ENCODE data around the gene GTF3A.

GTF3A gene

DNA sequence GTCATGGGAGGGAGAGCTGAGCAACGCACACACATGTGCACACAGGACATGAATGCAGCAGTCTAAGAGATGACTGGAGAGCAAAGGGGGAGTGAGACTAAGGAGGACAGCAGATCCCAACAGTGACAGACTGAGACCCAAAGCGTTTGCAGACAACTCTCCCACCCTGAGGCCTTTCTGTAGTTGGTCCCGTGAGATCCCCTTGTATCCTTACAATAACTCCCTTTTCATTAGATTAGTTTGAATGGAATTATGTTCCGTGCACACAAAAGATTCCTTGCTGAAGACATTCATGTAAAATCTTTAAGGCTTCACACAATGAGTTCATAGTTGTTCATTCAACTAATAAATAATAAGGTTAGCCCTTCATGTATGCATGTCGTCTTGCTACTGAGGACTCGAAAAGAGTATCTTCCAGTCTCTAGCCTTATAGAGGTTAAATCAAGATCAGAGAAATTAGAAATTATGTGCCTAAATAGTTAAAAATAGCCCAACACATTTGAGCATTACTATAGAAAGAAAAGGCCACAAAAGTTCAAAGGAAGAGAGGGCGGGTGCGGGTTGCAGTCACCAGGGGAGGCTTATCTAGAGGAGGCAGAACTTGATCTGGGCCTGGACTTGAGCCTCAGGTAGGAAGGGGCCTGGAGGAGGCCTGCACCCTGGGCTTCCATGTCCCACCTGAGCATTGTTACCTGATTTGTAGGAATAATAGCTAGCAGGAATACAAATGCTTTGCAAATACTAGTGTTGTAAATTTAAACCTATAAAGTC is 3.1 kb upstream of the GTF3A start:
- TF ChIP-seq GATA3 (IDR thresholded peaks at IDR 0.05; ENCODE audit: low read depth, low read length) (no peak), GATA2 (IDR thresholded peaks at IDR 0.05; ENCODE audit: low read depth, low read length) (no peak)

GRCh38 chr13:27423333-27423732 is 1.1 kb upstream of the GTF3A start:
- TF ChIP-seq GATA3 (IDR thresholded peaks at IDR 0.05; ENCODE audit: low read depth, low read length) (no peak), GATA2 (IDR thresholded peaks at IDR 0.05; ENCODE audit: low read depth, low read length) (no peak)

GRCh38 chr13:27425158-27425917 is 919 bp downstream of the GTF3A start:
- no peak for TF ChIP-seq GATA3 (IDR thresholded peaks at IDR 0.05; ENCODE audit: low read depth, low read length)
- TF ChIP-seq GATA2 (IDR thresholded peaks at IDR 0.05; ENCODE audit: low read depth, low read length) = no peak

GRCh38 chr13:27425918-27426630 is 1.7 kb downstream of the GTF3A start:
- TF ChIP-seq GATA3 (IDR thresholded peaks at IDR 0.05; ENCODE audit: low read depth, low read length) (no peak), GATA2 (IDR thresholded peaks at IDR 0.05; ENCODE audit: low read depth, low read length) (no peak)

DNA sequence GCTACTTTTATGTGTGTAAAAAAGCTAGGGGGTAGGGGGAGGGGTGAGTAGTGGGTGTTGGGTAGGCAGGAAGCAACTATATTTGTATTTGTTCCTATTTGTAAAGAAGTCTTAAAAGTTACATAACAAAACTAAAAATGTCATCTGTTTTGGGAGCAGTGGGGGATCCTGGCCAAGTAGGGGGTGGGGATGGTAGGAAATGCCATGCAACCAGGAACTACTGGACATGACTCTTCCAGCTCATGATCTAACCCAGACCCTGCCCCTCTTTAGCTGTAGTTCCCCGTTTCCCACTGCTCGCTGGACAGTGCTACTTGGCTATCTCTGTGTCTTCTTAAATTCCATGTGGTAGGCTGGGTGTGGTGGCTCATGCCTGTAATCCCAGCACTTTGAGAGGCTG is 3.2 kb downstream of the GTF3A start:
- TF ChIP-seq GATA3 (IDR thresholded peaks at IDR 0.05; ENCODE audit: low read depth, low read length) = no peak
- no peak for TF ChIP-seq GATA2 (IDR thresholded peaks at IDR 0.05; ENCODE audit: low read depth, low read length)

- TF ChIP-seq GATA3 (IDR thresholded peaks at IDR 0.05; ENCODE audit: low read depth, low read length) = no peak
- TF ChIP-seq GATA2 (IDR thresholded peaks at IDR 0.05; ENCODE audit: low read depth, low read length) = no peak
These were observed 3.7 kb downstream of the GTF3A start for GRCh38 chr13:27428160-27428559.

GRCh38 chr13:27432180-27432579 is 7.8 kb downstream of the GTF3A start:
- TF ChIP-seq GATA3 (IDR thresholded peaks at IDR 0.05; ENCODE audit: low read depth, low read length) (no peak), GATA2 (IDR thresholded peaks at IDR 0.05; ENCODE audit: low read depth, low read length) (no peak)

- TF ChIP-seq GATA2 (IDR thresholded peaks at IDR 0.05; ENCODE audit: low read depth, low read length) = no peak
- no peak for TF ChIP-seq GATA3 (IDR thresholded peaks at IDR 0.05; ENCODE audit: low read depth, low read length)
These were observed 8.3 kb downstream of the GTF3A start for GRCh38 chr13:27432611-27433210.

- TF ChIP-seq GATA2 (IDR thresholded peaks at IDR 0.05; ENCODE audit: low read depth, low read length) = no peak
- TF ChIP-seq GATA3 (IDR thresholded peaks at IDR 0.05; ENCODE audit: low read depth, low read length) = no peak
These were observed 12.7 kb downstream of the GTF3A start for GRCh38 chr13:27437126-27437525.

DNA sequence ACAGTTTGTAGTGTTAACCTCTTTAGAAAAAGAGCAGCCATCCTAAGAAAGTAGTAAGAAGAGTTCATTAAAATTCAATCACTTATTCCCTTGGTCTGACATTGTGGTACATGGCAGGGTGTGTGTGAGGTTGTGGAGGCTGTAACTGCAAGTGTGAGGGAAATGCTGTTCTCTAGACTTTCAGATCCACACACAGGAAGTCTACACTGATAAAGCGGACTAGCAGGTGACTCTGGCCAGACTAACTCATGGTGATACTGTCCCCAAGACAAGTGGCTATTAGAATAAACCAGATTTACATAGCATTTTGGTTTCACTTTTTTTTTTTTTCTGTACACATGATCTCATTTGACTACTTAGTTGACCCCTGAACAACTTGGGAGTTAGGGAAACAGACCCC is 16.0 kb downstream of the GTF3A start:
- TF ChIP-seq GATA3 (IDR thresholded peaks at IDR 0.05; ENCODE audit: low read depth, low read length) (no peak), GATA2 (IDR thresholded peaks at IDR 0.05; ENCODE audit: low read depth, low read length) (no peak)

DNA sequence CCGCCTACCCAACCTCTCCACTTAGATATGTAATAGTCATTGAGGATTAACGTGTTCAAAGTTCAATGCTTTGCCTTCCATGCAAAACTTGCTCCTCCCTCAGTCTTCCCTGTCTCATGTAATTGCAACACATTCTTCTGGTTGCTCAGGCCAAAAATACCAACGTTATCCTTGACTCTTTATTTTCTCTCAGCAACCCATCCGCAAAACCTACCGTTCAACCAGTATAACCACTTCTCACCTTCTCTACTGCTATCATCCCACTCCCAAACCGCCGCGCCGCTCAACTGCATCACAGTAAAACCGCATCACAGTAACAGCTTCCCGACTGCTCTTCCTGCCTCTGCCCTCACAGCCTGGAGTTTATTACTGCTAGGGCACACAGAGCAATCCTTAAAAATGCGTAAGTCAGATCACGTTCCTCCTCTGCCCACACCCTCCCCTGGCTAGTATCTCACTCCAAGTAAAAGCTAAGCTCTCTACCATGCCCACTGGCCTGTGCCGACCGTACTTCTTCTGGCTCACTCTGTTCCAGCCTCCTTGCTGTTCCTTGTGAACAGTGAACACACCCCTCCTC is 17.7 kb downstream of the GTF3A start:
- TF ChIP-seq GATA3 (IDR thresholded peaks at IDR 0.05; ENCODE audit: low read depth, low read length) = no peak
- no peak for TF ChIP-seq GATA2 (IDR thresholded peaks at IDR 0.05; ENCODE audit: low read depth, low read length)

DNA sequence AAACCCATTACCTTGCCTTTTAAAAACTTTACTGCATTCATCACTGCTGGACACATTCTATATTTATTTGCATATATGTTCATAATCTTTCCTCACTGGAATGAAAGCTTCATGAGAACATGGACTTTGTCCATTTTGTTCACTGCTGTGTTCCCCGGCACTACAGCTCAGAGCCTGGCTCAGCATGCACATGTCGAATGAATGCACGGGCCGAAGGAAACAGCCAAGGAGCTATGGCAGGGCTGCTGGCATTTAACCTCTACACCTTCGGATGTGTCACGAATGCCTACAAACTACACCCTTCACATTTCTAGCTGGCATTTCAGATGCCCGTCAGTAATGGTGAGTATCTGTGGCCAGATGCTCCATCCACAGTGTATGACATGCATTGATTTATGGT is 18.4 kb downstream of the GTF3A start:
- TF ChIP-seq GATA2 (IDR thresholded peaks at IDR 0.05; ENCODE audit: low read depth, low read length) = no peak
- TF ChIP-seq GATA3 (IDR thresholded peaks at IDR 0.05; ENCODE audit: low read depth, low read length) = no peak

- TF ChIP-seq GATA3 (IDR thresholded peaks at IDR 0.05; ENCODE audit: low read depth, low read length) (no peak), GATA2 (IDR thresholded peaks at IDR 0.05; ENCODE audit: low read depth, low read length) (no peak)
These were observed 22.7 kb downstream of the GTF3A start for GRCh38 chr13:27446986-27447583.

Data from SH-SY5Y (cell line).